Naive thymus-derived CD4-positive, alpha-beta T cell (primary cell): ENCODE results near the gene BLACAT1. TPM values are rescaled to one million over a fixed set of nuclear protein-coding genes. Genes with fewer than 3 reads are reported as not detected.

Experiments
- ATAC-seq: fragments of 150-1000 bp; cut with Tn5 transposase; 2 replicates; pipeline ENCODE4 v1.10.0; 2021; ENCODE audit warnings: mild to moderate bottlenecking, moderate library complexity
- CTCF ChIA-PET: fragments of 350-600 bp; sonication (Branson Sonifier 250); formaldehyde crosslinking; loops from one replicate; lab custom pipeline; 2021; ENCODE audit warnings: antibody characterized with exemption; lab: Charles Lee
- POLR2A ChIA-PET: fragments of 350-600 bp; sonication (Branson Sonifier 250); formaldehyde crosslinking; loops from one replicate; lab custom pipeline; 2021; ENCODE audit warnings: antibody characterized with exemption, inconsistent platforms; lab: Charles Lee
- DNase-seq, 9 donors: peaks; one replicate each; pipeline versions ENCODE4 v3.0.0 to v3.0.0-alpha.2; 2020 to 2022; ENCODE audit warnings: mixed read lengths in 1 of 9
- H3K27ac ChIP-seq: one replicate; pipeline ENCODE4 v1.7.0; 2013; ENCODE audit warnings: mild to moderate bottlenecking, low read depth, low read length, moderate library complexity
- H3K27me3 ChIP-seq, 2 donors: one replicate each; pipeline ENCODE4 v1.7.0; 2013; ENCODE audit warnings: low read length in 2 of 2, mild to moderate bottlenecking in 2 of 2, moderate library complexity in 2 of 2; ENCODE audit not compliant: control insufficient read depth in 2 of 2, insufficient read depth in 2 of 2
- H3K36me3 ChIP-seq, 3 experiments: 1 replicate in 2 of 3; 2 replicates in 1 of 3; pipeline ENCODE4 v1.7.0; 2013; ENCODE audit warnings: low read length in 3 of 3, mild to moderate bottlenecking in 3 of 3, moderate library complexity in 1 of 3; ENCODE audit not compliant: insufficient read depth in 3 of 3, control insufficient read depth in 2 of 3
- H3K4me1 ChIP-seq, 2 donors: one replicate each; pipeline ENCODE4 v1.7.0; 2013; ENCODE audit warnings: low read length in 2 of 2, mild to moderate bottlenecking in 2 of 2, moderate library complexity in 1 of 2; ENCODE audit not compliant: control insufficient read depth in 2 of 2, insufficient read depth in 2 of 2
- H3K4me3 ChIP-seq: 2 replicates; pipeline ENCODE4 v1.7.0; 2013; ENCODE audit warnings: mild to moderate bottlenecking, low read length
- H3K9me3 ChIP-seq, 3 experiments: 1 replicate in 2 of 3; 2 replicates in 1 of 3; pipeline ENCODE4 v1.7.0; 2013; ENCODE audit warnings: low read length in 3 of 3; ENCODE audit not compliant: control insufficient read depth in 2 of 3
- H3K27ac Mint-ChIP-seq, 9 donors: one replicate each; pipeline ENCODE4 v1.8.0; 2020 to 2022; ENCODE audit warnings: mixed read lengths in 9 of 9, mild to moderate bottlenecking in 8 of 9, moderate library complexity in 5 of 9, inconsistent platforms in 2 of 9
- H3K27me3 Mint-ChIP-seq, 5 donors: one replicate each; pipeline ENCODE4 v1.8.0; 2021 to 2022; ENCODE audit warnings: mixed read lengths in 5 of 5, mild to moderate bottlenecking in 1 of 5
- H3K36me3 Mint-ChIP-seq, 5 donors: one replicate each; pipeline ENCODE4 v1.8.0; 2020 to 2022; ENCODE audit warnings: mixed read lengths in 5 of 5, mild to moderate bottlenecking in 3 of 5, inconsistent platforms in 1 of 5
- H3K4me1 Mint-ChIP-seq, 7 donors: one replicate each; pipeline ENCODE4 v1.8.0; 2020 to 2022; ENCODE audit warnings: mixed read lengths in 7 of 7, mild to moderate bottlenecking in 3 of 7, inconsistent platforms in 1 of 7
- H3K4me3 Mint-ChIP-seq, 10 donors: one replicate each; pipeline ENCODE4 v1.8.0; 2020 to 2022; ENCODE audit warnings: mild to moderate bottlenecking in 10 of 10, mixed read lengths in 10 of 10, moderate library complexity in 6 of 10, inconsistent platforms in 2 of 10
- H3K9me3 Mint-ChIP-seq, 11 donors: one replicate each; pipeline ENCODE4 v1.8.0; 2020 to 2022; ENCODE audit warnings: mixed read lengths in 11 of 11, mild to moderate bottlenecking in 4 of 11, inconsistent platforms in 1 of 11, moderate library complexity in 1 of 11
- intact Hi-C, 2 donors: fragments of 100-400 bp; cut with micrococcal nuclease; formaldehyde crosslinking; loops; one replicate each; pipeline ENCODE4 v1.15.1; 2023
- polyA plus RNA-seq, 2 donors: library from polyadenylated mRNA; unstranded; fragments of 300-500 nt; fragmentation: Illumina TruSeq; gene quantifications; one replicate each; pipeline ENCODE4 v1.2.3, GENCODE V29; 2021
- total RNA-seq, 6 experiments: library from RNA in 5 of 6; stranded (reverse) in 5 of 6; gene quantifications; 1 replicate in 5 of 6; 2 replicates in 1 of 6; pipeline ENCODE4 v1.2.3 and lab custom pipeline; 2021 to 2026

BLACAT1 gene
- total and polyA plus RNA-seq, 7 experiments from 2014 or later, result 0.12 to 0.44 (median 0.22) TPM; not detected in 2

DNA sequence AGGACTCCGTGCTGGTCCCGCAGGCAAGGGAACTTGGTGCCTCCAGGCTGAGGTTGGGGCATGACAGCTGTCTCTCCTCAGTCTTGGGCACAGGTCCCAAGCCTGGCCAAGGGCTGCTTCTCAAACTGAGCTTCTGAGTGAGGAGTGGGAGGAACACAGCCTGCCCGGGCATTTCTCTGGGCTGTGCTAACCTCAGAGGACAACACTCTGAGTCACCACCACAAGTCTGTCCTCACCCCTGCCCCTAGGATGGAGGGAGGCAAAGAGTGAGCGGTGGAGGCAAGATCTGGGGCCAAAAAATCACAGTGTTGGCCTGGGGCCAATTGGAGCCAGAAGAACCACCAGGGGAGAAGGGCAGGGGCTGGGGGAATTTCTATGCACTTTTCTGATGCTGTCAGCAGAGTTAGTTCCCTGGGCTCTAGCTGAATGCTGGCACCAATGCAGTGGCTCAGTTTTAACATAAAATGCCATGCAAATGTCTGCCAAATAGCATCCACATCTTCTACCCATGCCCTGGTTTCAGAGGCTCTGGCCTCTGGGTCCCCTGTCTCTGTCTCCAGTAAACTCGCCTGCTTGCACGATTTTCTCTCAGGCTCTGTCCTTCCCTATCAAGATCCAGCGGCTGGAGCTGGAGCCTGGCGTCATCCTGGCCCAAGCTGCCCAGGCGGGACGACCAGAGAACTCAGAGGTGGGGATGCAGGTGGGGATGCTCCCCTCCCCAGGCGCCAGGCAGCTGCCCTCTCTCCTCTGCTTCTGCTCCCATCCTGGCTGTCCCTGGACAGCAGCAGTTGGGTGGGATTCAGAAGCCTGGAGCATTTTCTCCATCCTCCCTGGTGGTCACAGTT lies 37.6 kb upstream of the BLACAT1 start:
- intact Hi-C loops, result no loop called here
- no peak for DNase-seq
- H3K27me3 Mint-ChIP-seq, result peaks cover 16 to 41% (median 20%) of the 10 kb centered on the region in 5 donors
- Histone ChIP-seq H3K4me1 (no peaks in the 10 kb centered on the region), H3K27me3 (peaks cover 0 to 7% of the 10 kb centered on the region in 2 donors), H3K9me3 (no peaks in the 10 kb centered on the region), H3K27ac (no peak overlapping the region), H3K4me3 (no peak overlapping the region), H3K36me3 (no peaks in the 10 kb centered on the region)
- no peaks in the 10 kb centered on the region for H3K9me3 Mint-ChIP-seq
- ChIA-PET POLR2A (no interaction called here), CTCF (interaction anchor here (0.9 to 1.6 kb wide), 2 partner anchors 31 to 157 kb away, joined by 3 to 8 read pairs; no protein-coding TSS in a partner anchor)
- peak; percentile 61 for ATAC-seq
- H3K27ac Mint-ChIP-seq, result no peak overlapping the region
- H3K36me3 Mint-ChIP-seq, result no peaks in the 10 kb centered on the region
- H3K4me1 Mint-ChIP-seq, result peaks cover 0 to 4% (median 0%) of the 10 kb centered on the region in 7 donors
- H3K4me3 Mint-ChIP-seq, result no peak overlapping the region

DNA sequence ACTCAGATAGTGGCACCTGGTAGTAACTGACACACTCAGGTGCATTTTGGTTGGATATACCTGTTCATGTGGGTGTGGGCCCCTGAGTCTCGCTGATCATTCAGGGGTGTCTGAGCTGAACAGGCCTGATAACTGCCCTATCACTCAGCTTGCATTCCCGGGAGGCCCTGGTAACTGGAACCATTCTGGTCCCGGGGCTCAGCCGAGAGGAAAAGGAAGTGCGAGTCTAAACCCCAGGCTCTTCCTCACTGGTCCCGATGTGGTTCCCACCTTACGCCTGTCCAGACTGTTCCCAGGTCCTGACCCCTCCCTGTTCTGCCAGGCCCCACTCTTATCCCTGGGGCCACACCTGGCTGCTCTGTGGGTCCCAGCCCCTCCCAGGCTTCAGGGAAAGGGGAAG lies 36.9 kb upstream of the BLACAT1 start:
- Histone ChIP-seq H3K4me3 (no peak overlapping the region), H3K4me1 (no peaks in the 10 kb centered on the region), H3K36me3 (no peaks in the 10 kb centered on the region), H3K27me3 (peaks cover 0 to 7% of the 10 kb centered on the region in 2 donors), H3K27ac (no peak overlapping the region), H3K9me3 (no peaks in the 10 kb centered on the region)
- Mint-ChIP-seq H3K27ac (no peak overlapping the region), H3K36me3 (no peaks in the 10 kb centered on the region), H3K4me1 (peaks cover 0 to 4% (median 0%) of the 10 kb centered on the region in 7 donors), H3K27me3 (peaks cover 23 to 43% (median 26%) of the 10 kb centered on the region in 5 donors), H3K9me3 (no peaks in the 10 kb centered on the region), H3K4me3 (no peak overlapping the region)
- ChIA-PET CTCF (interaction anchor here (0.9 kb wide), 2 partner anchors 32 to 156 kb away, joined by 3 to 6 read pairs; no protein-coding TSS in a partner anchor), POLR2A (no interaction called here)
- ATAC-seq (no peak), DNase-seq (no peak)
- intact Hi-C loops, result no loop called here

DNA sequence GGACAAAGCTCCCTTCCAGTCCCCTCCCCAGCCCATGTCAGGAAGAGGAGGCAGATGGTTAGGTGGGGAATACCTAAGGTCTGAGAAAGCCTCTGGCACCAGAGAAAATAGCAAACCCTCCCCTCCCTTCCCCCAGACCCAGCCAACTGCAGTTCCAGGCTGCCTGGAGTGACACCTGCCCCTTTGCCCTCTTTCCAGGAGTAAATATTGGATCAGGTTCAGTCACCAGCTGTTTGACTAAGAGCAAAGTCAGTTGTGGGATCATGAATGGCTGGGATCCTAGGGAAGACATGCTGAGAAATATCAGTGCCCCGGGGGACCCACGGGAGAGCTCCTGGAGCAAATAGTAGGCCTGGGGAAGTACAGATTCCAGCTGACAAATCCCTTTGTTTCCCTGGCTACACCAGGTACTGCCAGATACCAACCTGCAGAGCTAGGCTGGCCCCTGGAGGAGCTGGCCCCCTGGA lies 36.4 kb upstream of the BLACAT1 start:
- H3K36me3 Mint-ChIP-seq, result no peaks in the 10 kb centered on the region
- H3K36me3 ChIP-seq, result no peaks in the 10 kb centered on the region
- H3K27ac ChIP-seq, result no peak overlapping the region
- peaks cover 0 to 4% (median 0%) of the 10 kb centered on the region in 7 donors for H3K4me1 Mint-ChIP-seq
- peaks cover 23 to 44% (median 27%) of the 10 kb centered on the region in 5 donors for H3K27me3 Mint-ChIP-seq
- ChIA-PET CTCF (interaction anchor here (0.9 kb wide), 1 partner anchor 33 kb away, joined by 6 read pairs; no protein-coding TSS in a partner anchor), POLR2A (no interaction called here)
- intact Hi-C loops, result no loop called here
- no peaks in the 10 kb centered on the region for H3K9me3 Mint-ChIP-seq
- peaks cover 0 to 7% of the 10 kb centered on the region in 2 donors for H3K27me3 ChIP-seq
- no peak for DNase-seq
- H3K9me3 ChIP-seq, result no peaks in the 10 kb centered on the region
- no peak overlapping the region for H3K27ac Mint-ChIP-seq
- no peak for ATAC-seq
- no peak overlapping the region for H3K4me3 Mint-ChIP-seq
- H3K4me3 ChIP-seq, result no peak overlapping the region
- H3K4me1 ChIP-seq, result no peaks in the 10 kb centered on the region

- ATAC-seq, result no peak
- Histone ChIP-seq H3K9me3 (no peaks in the 10 kb centered on the region), H3K36me3 (no peaks in the 10 kb centered on the region), H3K27ac (no peak overlapping the region), H3K4me3 (no peak overlapping the region), H3K27me3 (peaks cover 0 to 7% of the 10 kb centered on the region in 2 donors), H3K4me1 (no peaks in the 10 kb centered on the region)
- CTCF ChIA-PET, result interaction anchor here (0.9 kb wide), 1 partner anchor 33 kb away, joined by 6 read pairs; no protein-coding TSS in a partner anchor
- H3K27me3 Mint-ChIP-seq, result peaks cover 24 to 45% (median 28%) of the 10 kb centered on the region in 5 donors
- POLR2A ChIA-PET, result interaction anchor here (0.8 kb wide), 1 partner anchor 11 kb away, joined by 3 read pairs; no protein-coding TSS in a partner anchor
- peaks cover 0 to 4% (median 0%) of the 10 kb centered on the region in 7 donors for H3K4me1 Mint-ChIP-seq
- intact Hi-C loops, result no loop called here
- no peak for DNase-seq
- no peaks in the 10 kb centered on the region for H3K36me3 Mint-ChIP-seq
- H3K4me3 Mint-ChIP-seq, result no peak overlapping the region
- H3K27ac Mint-ChIP-seq, result no peak overlapping the region
- no peaks in the 10 kb centered on the region for H3K9me3 Mint-ChIP-seq
Observed at GRCh38 chr1:205491794-205492193, 35.9 kb upstream of the BLACAT1 start.

GRCh38 chr1:205488074-205488723 lies 32.4 kb upstream of the BLACAT1 start:
- POLR2A ChIA-PET, result interaction anchor here (0.6 to 1.7 kb wide), 2 partner anchors 36 to 224 kb away, joined by 3 to 5 read pairs; no protein-coding TSS in a partner anchor
- H3K27ac Mint-ChIP-seq, result no peak overlapping the region
- no peak overlapping the region for H3K4me3 Mint-ChIP-seq
- Histone ChIP-seq H3K4me1 (peaks cover 0 to 5% of the 10 kb centered on the region in 2 donors), H3K27ac (no peak overlapping the region), H3K9me3 (no peaks in the 10 kb centered on the region), H3K27me3 (peaks cover 0 to 6% of the 10 kb centered on the region in 2 donors), H3K4me3 (no peak overlapping the region), H3K36me3 (no peaks in the 10 kb centered on the region)
- no peaks in the 10 kb centered on the region for H3K36me3 Mint-ChIP-seq
- H3K27me3 Mint-ChIP-seq, result peaks cover 35 to 52% (median 39%) of the 10 kb centered on the region in 5 donors
- intact Hi-C loops, result loop anchor here (1.0 to 10.0 kb wide), 4 partner anchors 36 to 203 kb away; no protein-coding TSS in a partner anchor
- peaks cover 0 to 1% (median 0%) of the 10 kb centered on the region in 11 donors for H3K9me3 Mint-ChIP-seq
- peak; percentile 76 for ATAC-seq
- peaks cover 0 to 12% (median 5%) of the 10 kb centered on the region in 7 donors for H3K4me1 Mint-ChIP-seq
- CTCF ChIA-PET, result interaction anchor here (0.5 to 7.8 kb wide), 12 partner anchors 9 to 214 kb away, joined by 3 to 111 read pairs (median 12); no protein-coding TSS in a partner anchor
- peak in 8 of 9 donors; percentile 21 to 46 (median 35) for DNase-seq

GRCh38 chr1:205486258-205486657 lies 30.4 kb upstream of the BLACAT1 start:
- H3K27me3 Mint-ChIP-seq, result peaks cover 39 to 60% (median 52%) of the 10 kb centered on the region in 5 donors
- no peak overlapping the region for H3K27ac Mint-ChIP-seq
- H3K27ac ChIP-seq, result no peak overlapping the region
- no peak for ATAC-seq
- H3K9me3 ChIP-seq, result no peaks in the 10 kb centered on the region
- CTCF ChIA-PET, result interaction anchor here (1.0 to 7.8 kb wide), 20 partner anchors 8 to 212 kb away, joined by 3 to 111 read pairs (median 8); no protein-coding TSS in a partner anchor
- H3K4me1 ChIP-seq, result peaks cover 0 to 16% of the 10 kb centered on the region in 2 donors
- H3K27me3 ChIP-seq, result peaks cover 0 to 7% of the 10 kb centered on the region in 2 donors
- peaks cover 0 to 1% (median 0%) of the 10 kb centered on the region in 11 donors for H3K9me3 Mint-ChIP-seq
- no peak overlapping the region for H3K4me3 ChIP-seq
- no peak for DNase-seq
- no peaks in the 10 kb centered on the region for H3K36me3 Mint-ChIP-seq
- no peak overlapping the region for H3K4me3 Mint-ChIP-seq
- POLR2A ChIA-PET, result interaction anchor here (0.7 to 1.7 kb wide), 3 partner anchors 38 to 171 kb away, joined by 3 to 5 read pairs (median 4); no protein-coding TSS in a partner anchor
- intact Hi-C loops, result loop anchor here in 1 of 2 donors (5.0 to 10.0 kb wide), 3 partner anchors 44 to 201 kb away; no protein-coding TSS in a partner anchor
- H3K4me1 Mint-ChIP-seq, result peaks cover 0 to 24% (median 5%) of the 10 kb centered on the region in 7 donors
- no peaks in the 10 kb centered on the region for H3K36me3 ChIP-seq
